Hepatocyte (in vitro differentiated cells): Measurements from ENCODE around the gene F8. TPM values are rescaled to one million over a fixed set of nuclear protein-coding genes. Genes with fewer than 3 reads are reported as not detected.
A peak's percentile ranks its signal among the peaks of the same experiment; 100 is the strongest.

ENCODE experiments used
- DNase-seq: peaks from one replicate; pipeline ENCODE4 v3.0.0-alpha.2; 2016; ENCODE audit warnings: low spot score
- H2AFZ ChIP-seq: fragments of 200-600 bp; sonication (generic); 2 replicates; pipeline ENCODE4 v1.6.0; 2016; ENCODE audit warnings: antibody characterized with exemption, mild to moderate bottlenecking
- H3K27ac ChIP-seq: fragments of 200-600 bp; sonication (generic); 2 replicates; pipeline ENCODE4 v1.5.1; 2016; ENCODE audit warnings: mild to moderate bottlenecking
- H3K27me3 ChIP-seq: fragments of 200-600 bp; sonication (generic); 2 replicates; pipeline ENCODE4 v1.6.1; 2016
- H3K36me3 ChIP-seq: fragments of 200-600 bp; sonication (generic); replicated peaks from 2 replicates; pipeline ENCODE4 v1.5.1; 2016; ENCODE audit warnings: low read depth; ENCODE audit not compliant: insufficient read depth
- H3K4me1 ChIP-seq: fragments of 200-600 bp; sonication (generic); 2 replicates; pipeline ENCODE4 v1.5.1; 2016; ENCODE audit warnings: mild to moderate bottlenecking, moderate library complexity; ENCODE audit not compliant: insufficient read depth
- H3K4me2 ChIP-seq: fragments of 200-600 bp; sonication (generic); 2 replicates; pipeline ENCODE4 v1.6.0; 2016
- H3K4me3 ChIP-seq: fragments of 200-600 bp; sonication (generic); 2 replicates; pipeline ENCODE4 v1.5.1; 2016; ENCODE audit warnings: mild to moderate bottlenecking
- H3K79me2 ChIP-seq: fragments of 200-600 bp; sonication (generic); 2 replicates; pipeline ENCODE4 v1.6.0; 2017; ENCODE audit warnings: mild to moderate bottlenecking
- H3K9me2 ChIP-seq: fragments of 200-600 bp; sonication (generic); replicated peaks from 2 replicates; pipeline ENCODE4 v1.6.0; 2017; ENCODE audit warnings: mild to moderate bottlenecking; ENCODE audit not compliant: insufficient read depth
- H3K9me3 ChIP-seq: fragments of 200-600 bp; sonication (generic); 2 replicates; pipeline ENCODE4 v1.5.1; 2016; ENCODE audit warnings: low read depth, mild to moderate bottlenecking
- H4K20me1 ChIP-seq: fragments of 200-600 bp; sonication (generic); 2 replicates; pipeline ENCODE4 v1.6.0; 2016; ENCODE audit warnings: mild to moderate bottlenecking; ENCODE audit not compliant: insufficient read depth, poor library complexity, severe bottlenecking
- EZH2 ChIP-seq: fragments of 200-600 bp; sonication (generic); IDR thresholded peaks from 2 replicates; pipeline ENCODE4 v1.6.1; 2016; ENCODE audit warnings: antibody characterized with exemption, mild to moderate bottlenecking, borderline replicate concordance
- EZH2phosphoT487 ChIP-seq: fragments of 200-600 bp; sonication (generic); IDR thresholded peaks from one replicate; pipeline ENCODE4 v1.6.1; 2018; ENCODE audit warnings: antibody characterized with exemption, mild to moderate bottlenecking, low read depth, moderate library complexity; ENCODE audit not compliant: unreplicated experiment, severe bottlenecking
- WGBS: methylation state at CpG from one replicate; pipeline ENCODE4 v1.1.6; 2016; ENCODE audit warnings: low lambda C conversion rate; ENCODE audit errors: missing lambda C conversion rate; 5-methylcytosine and 5-hydroxymethylcytosine counted together
- polyA plus RNA-seq: library from polyadenylated mRNA; unstranded; fragments of >200 nt; fragmentation: Nextera tagmentation; extraction: Ambion mirVana; gene quantifications from 2 replicates; pipeline ENCODE4 v1.2.1, GENCODE V29; 2016
- total RNA-seq: library from RNA; depleted of rRNA; stranded (reverse); fragments of >200 nt; gene quantifications from 2 replicates; pipeline ENCODE4 v1.2.3, GENCODE V29; 2014
- TF ChIP-seq, protein P1 (sequence below): fragments of 200-600 bp; sonication (generic); IDR thresholded peaks from 2 replicates; pipeline ENCODE4 v1.5.1; 2016; ENCODE audit warnings: antibody characterized with exemption, mild to moderate bottlenecking; ENCODE audit not compliant: poor library complexity

Gene F8
- total and polyA plus RNA-seq, 2 experiments from 2014 or later: 0.92 to 1.4 TPM

DNA sequence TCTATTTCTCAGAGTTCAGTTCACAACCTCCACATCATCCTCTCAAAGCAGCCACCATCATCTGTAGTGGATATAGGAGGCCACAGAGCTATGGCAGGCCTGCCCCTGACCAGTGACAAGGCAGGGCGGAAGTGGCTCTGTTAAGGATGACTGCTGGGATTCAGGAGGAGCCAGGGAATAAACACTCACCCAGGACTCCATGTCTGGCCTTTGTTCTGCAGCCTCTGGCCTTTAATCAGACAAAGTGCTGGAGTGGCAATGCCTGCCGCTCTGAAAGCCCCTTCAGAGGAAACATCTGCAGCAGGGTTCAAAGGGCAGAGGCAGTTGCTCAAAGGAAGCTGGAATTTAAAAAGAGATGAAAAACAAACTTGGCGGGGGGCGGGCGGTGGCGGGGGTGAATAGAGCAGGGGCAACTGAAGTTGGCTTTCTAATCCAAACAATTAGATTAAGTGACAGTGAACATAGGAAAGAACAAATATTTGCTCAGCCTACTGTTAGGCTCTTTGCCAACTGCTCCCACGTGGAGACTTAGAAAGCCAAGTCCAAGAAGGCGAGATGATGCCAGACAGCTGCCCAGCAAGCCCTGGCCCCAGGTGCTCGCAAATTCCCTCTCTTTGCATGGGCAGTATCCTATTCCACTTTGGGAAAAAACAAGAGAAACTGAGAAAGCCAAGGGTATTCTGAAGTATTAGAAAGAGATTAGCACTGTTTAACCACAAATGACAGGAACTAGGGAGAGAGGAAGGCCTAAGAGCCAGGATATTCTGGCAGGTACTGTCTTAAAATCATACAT is 222.8 kb downstream of the F8 start:
- Histone ChIP-seq H3K9me3 (no peaks in the 10 kb centered on the region), H3K4me1 (peaks cover 13% of the 10 kb centered on the region), H3K27me3 (no peaks in the 10 kb centered on the region), H3K4me3 (no peak overlapping the region), H2AFZ (no peak overlapping the region), H3K36me3 (no peaks in the 10 kb centered on the region), H3K4me2 (peak overlapping the region; percentile 49), H3K27ac (peak overlapping the region; percentile 67), H3K9me2 (no peaks in the 10 kb centered on the region), H4K20me1 (no peaks in the 10 kb centered on the region), H3K79me2 (peaks cover 3% of the 10 kb centered on the region)
- TF ChIP-seq EZH2phosphoT487 (no peak), EZH2 (no peak)
- TF ChIP-seq, protein P1, sequence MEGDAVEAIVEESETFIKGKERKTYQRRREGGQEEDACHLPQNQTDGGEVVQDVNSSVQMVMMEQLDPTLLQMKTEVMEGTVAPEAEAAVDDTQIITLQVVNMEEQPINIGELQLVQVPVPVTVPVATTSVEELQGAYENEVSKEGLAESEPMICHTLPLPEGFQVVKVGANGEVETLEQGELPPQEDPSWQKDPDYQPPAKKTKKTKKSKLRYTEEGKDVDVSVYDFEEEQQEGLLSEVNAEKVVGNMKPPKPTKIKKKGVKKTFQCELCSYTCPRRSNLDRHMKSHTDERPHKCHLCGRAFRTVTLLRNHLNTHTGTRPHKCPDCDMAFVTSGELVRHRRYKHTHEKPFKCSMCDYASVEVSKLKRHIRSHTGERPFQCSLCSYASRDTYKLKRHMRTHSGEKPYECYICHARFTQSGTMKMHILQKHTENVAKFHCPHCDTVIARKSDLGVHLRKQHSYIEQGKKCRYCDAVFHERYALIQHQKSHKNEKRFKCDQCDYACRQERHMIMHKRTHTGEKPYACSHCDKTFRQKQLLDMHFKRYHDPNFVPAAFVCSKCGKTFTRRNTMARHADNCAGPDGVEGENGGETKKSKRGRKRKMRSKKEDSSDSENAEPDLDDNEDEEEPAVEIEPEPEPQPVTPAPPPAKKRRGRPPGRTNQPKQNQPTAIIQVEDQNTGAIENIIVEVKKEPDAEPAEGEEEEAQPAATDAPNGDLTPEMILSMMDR: no peak
- peak; percentile 48 for DNase-seq
- WGBS: 54% methylated on average over 9 of the region's 9 CpGs

DNA sequence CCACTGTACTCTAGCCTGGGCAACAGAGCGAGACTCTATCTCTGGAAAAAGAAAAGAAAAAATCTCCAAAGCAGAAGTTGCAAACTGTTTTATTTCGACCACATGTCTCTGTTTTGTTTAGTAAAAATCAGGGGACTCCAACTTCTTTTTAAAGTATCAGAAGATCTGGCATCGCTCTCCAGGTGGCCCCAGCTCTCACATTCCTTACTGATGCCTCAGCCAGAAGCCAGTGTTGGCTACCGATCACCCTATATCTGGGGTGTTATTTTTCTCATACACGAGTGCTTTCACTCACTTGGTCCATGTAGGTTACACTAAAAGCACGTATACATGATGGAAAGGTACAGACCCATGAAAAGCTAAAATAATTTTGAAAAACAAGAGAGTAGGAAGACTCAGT is 225.5 kb downstream of the F8 start:
- WGBS: 70% methylated on average over 6 of the region's 6 CpGs
- Histone ChIP-seq H3K79me2 (no peaks in the 10 kb centered on the region), H3K4me2 (no peak overlapping the region), H3K4me1 (peaks cover 13% of the 10 kb centered on the region), H3K9me2 (no peaks in the 10 kb centered on the region), H3K36me3 (no peaks in the 10 kb centered on the region), H3K27me3 (no peaks in the 10 kb centered on the region), H2AFZ (no peak overlapping the region), H3K9me3 (no peaks in the 10 kb centered on the region), H3K4me3 (no peak overlapping the region), H4K20me1 (no peaks in the 10 kb centered on the region), H3K27ac (no peak overlapping the region)
- TF ChIP-seq EZH2phosphoT487: no peak
- no peak for TF ChIP-seq EZH2
- TF ChIP-seq, protein P1: no peak
- no peak for DNase-seq

GRCh38 chrX:154795016-154795415 is 227.5 kb downstream of the F8 start:
- H3K27ac ChIP-seq: no peak overlapping the region
- H3K4me2 ChIP-seq: no peak overlapping the region
- no peak for DNase-seq

More at GRCh38 chrX:154795016-154795415, 227.5 kb downstream of the F8 start:
- Histone ChIP-seq H3K4me1 (peaks cover 6% of the 10 kb centered on the region), H3K27me3 (no peaks in the 10 kb centered on the region), H3K4me3 (no peak overlapping the region), H3K9me2 (no peaks in the 10 kb centered on the region), H4K20me1 (no peaks in the 10 kb centered on the region), H3K36me3 (no peaks in the 10 kb centered on the region), H2AFZ (no peak overlapping the region), H3K79me2 (no peaks in the 10 kb centered on the region), H3K9me3 (no peaks in the 10 kb centered on the region)
- no peak for TF ChIP-seq EZH2phosphoT487
- TF ChIP-seq, protein P1: no peak
- TF ChIP-seq EZH2: no peak
- WGBS: 61% methylated on average over 2 of the region's 2 CpGs
